Choroid plexus epithelial cell (primary cell): ENCODE measurements around the gene DHPS.
A peak's percentile ranks its signal among the peaks of the same experiment; 100 is the strongest.
"Not testable (repeated sequence)": the region's sequence is repeated elsewhere in the genome, so short reads cannot be mapped to it uniquely, and the experiment has no call there.

ENCODE experiments used
- DNase-seq: peaks from one replicate; pipeline ENCODE4 v3.0.0-alpha.2; 2010; ENCODE audit warnings: low read depth
- H3K4me3 ChIP-seq: 2 replicates; pipeline ENCODE4 v1.5.1; 2011; ENCODE audit warnings: low read depth, mild to moderate bottlenecking, control low read depth, low read length, moderate library complexity
- TF ChIP-seq, protein P1 (sequence below): conservative IDR thresholded peaks from 2 replicates; pipeline ENCODE4 v1.5.1; 2011; ENCODE audit warnings: low read depth, mild to moderate bottlenecking, control low read depth, inconsistent platforms, low read length, moderate library complexity

Gene DHPS

DNA sequence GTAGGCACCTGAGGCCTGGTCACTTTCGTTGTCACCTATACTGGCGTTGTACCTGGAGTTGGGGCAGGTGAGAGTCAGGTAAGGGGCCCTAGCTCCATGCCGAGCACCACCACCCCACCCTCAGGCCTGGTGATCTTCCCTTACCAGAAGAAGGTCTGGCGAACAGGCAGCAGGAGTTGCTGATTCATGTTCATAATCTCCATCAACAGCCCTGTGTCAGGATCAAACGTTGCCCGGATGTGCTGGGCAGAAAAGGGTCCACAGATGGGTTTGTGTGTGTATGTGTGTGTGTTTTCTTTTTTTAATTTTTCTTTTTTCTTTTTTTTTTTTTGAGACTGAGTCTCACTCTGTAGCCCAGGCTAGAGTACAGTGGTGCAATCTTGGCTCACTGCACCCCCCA lies 29.5 kb downstream of the DHPS start:
- H3K4me3 ChIP-seq: no peak overlapping the region
- TF ChIP-seq, protein P1, sequence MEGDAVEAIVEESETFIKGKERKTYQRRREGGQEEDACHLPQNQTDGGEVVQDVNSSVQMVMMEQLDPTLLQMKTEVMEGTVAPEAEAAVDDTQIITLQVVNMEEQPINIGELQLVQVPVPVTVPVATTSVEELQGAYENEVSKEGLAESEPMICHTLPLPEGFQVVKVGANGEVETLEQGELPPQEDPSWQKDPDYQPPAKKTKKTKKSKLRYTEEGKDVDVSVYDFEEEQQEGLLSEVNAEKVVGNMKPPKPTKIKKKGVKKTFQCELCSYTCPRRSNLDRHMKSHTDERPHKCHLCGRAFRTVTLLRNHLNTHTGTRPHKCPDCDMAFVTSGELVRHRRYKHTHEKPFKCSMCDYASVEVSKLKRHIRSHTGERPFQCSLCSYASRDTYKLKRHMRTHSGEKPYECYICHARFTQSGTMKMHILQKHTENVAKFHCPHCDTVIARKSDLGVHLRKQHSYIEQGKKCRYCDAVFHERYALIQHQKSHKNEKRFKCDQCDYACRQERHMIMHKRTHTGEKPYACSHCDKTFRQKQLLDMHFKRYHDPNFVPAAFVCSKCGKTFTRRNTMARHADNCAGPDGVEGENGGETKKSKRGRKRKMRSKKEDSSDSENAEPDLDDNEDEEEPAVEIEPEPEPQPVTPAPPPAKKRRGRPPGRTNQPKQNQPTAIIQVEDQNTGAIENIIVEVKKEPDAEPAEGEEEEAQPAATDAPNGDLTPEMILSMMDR: no peak
- no peak for DNase-seq

DNA sequence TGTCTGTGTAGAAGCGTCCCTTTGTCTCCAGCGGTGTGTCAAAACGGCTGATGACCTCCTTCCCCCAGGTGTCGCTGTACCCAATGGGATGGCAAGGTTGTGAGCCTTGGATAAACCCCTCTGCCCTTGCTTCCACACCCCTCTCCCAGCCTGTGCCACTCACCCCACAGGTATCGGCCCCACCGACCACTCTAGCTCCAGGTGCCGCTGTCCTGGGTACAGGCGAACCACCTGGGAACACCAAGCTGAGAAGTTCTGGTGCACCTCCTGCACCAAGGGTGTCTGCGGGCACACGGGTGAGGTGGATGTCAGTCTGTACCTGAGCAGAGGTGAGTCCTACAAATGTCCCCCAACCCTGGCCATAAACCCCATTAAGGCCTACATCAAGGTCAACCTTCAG lies 31.7 kb downstream of the DHPS start:
- DNase-seq: no peak
- no peak overlapping the region for H3K4me3 ChIP-seq
- TF ChIP-seq, protein P1: no peak

DNA sequence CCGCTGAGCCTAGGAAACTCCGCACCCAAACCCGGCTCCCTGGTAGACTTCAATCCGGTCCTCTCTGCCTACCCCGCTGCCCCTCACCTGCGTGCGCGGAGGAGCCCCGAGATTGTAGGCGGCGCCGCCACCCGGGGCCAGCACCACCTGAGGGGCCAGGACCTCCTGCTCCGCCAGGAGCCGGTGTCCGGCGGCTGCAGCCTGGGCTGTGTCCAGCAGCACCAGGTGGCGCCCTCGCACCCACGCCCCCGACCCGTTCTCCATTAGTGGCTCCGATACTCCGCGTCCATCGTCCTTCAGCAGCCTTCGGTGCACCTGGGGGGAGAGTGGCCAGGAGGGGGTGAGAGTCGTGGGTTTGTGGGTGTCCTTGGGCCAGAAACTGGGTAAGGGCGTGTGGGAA lies 33.6 kb downstream of the DHPS start:
- H3K4me3 ChIP-seq: no peak overlapping the region
- no peak for DNase-seq
- TF ChIP-seq, protein P1: peak; percentile 40

DNA sequence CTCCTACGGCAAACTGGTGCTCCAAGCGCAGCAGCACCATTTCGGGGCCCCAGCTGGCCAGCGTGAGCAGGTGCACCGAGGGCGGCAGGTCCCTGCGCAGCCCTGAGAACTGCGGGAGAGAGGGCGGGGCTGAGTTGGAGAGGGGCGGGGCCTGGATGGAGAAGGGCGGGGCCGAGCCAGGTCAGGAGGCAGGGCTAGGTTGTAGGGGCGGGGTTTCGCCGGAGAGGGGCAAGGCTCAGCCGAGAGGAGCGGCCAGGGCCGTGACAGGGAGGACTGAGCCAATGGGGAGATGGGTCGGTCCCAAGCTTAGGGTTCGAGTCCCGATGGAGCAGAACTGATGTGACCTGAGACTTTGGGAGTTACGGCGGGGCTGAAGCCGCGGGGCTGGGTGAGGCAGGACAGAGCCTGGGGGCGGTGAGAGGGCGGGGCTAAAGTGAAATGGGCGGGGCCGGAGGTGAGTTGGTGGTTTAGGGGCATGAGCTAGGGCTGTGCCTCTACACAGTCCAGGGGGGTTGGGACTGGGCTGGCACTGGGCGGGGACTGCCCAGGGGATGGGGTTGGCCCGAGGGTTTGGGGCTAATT lies 34.1 kb downstream of the DHPS start:
- TF ChIP-seq, protein P1: no peak
- peak; percentile 51 for DNase-seq
- H3K4me3 ChIP-seq: peak overlapping the region; percentile 22

DNA sequence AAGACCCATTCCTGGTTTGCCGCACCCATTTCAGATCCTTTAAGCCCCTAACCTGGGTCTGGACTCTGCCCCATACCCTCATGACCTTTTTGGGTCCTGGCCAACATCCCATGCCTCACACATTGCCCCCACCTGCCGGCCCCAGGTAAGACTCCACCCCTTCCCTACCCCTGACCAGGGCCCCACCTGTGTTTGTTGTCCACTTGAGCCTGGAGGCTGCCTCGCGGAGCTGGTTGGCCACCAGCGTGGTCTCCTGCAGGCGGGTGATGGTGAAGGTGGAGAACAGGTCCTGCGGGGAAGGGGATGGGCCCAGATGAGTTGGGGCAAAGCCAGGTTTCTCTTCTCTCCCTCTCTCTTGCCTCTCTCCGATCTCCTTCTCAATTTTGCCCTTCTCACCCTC lies 34.6 kb downstream of the DHPS start:
- DNase-seq: no peak
- H3K4me3 ChIP-seq: no peak overlapping the region
- TF ChIP-seq, protein P1: no peak

DNA sequence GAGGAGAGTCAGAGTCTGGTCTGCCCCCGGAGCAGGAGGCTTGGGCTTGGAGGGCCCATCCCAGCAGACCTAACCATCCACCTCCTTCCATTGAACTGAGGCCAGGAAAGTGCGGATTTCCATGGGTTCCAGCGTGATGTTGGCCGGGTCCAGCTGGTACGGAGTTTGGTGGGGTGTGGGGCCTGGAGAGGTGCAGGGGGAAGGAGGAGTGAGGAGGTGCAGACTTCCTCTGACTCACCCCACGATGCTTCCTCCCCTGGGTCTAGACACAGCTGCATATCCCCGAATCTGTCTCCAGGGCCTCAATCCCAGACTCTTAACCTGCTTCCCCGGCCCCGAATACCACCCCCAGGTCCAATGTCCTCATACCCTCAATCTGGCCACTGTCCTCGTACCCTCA lies 35.1 kb downstream of the DHPS start:
- no peak overlapping the region for H3K4me3 ChIP-seq
- no peak for DNase-seq
- TF ChIP-seq, protein P1: no peak

DNA sequence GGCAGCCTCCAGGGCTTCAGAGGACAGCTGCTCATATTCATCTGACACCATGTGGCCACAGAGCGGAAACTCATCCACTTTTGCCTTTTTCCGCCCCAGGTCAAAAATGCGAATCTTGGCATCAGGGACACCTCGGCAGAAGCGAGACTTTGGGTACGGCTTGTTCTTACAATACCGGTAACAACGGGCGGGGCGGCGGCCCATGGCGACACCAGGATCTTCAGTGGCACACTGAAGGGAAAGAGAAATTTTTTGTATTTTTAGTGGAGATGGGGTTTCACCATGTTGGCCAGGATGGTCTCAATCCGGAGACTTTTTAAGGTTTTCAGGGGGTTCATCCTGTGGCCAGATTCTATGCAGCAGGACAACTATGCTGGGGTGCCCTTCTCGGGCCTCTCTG lies 38.0 kb downstream of the DHPS start:
- DNase-seq: not testable (repeated sequence)

DNA sequence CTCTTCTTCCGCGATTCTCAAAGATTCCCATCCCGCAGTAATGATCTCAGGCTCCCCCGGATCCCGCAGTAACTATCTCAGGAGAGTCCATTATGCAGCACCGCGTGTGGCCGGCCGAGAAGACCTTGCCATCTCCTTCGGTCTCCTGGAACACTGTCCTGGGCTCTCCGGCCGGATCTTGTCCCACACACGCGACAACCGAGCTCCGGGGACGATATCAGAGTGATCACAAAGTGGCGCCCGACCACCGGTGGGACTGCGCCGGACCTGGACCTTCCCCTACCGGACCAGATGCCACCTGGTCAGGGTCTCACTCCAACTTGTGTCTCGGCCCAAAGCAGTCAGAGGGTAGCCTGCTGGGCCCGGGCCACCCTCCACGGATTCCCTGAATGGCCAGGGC lies 39.2 kb downstream of the DHPS start:
- no peak overlapping the region for H3K4me3 ChIP-seq
- TF ChIP-seq, protein P1: no peak
- DNase-seq: no peak

More for the DNA sequence above, 38.0 kb downstream of the DHPS start:
- not testable (repeated sequence) for H3K4me3 ChIP-seq
